Adrenal gland (tissue), 12 donors: ENCODE measurements around the gene COL6A2. TPM values are rescaled to one million over a fixed set of nuclear protein-coding genes. Genes with fewer than 3 reads are reported as not detected.

Experiments used
- DNase-seq, 7 donors: peaks; one replicate each; pipeline ENCODE4 v3.0.0-alpha.2; 2019 to 2020
- H3K27ac ChIP-seq, 5 donors: fragments of 200-600 bp; sonication (generic) in 4 of 5; 1 replicate in 3 of 5; 2 replicates in 2 of 5; pipeline versions ENCODE4 v1.5.1 to v1.8.0; 2016 to 2020; ENCODE audit warnings: mild to moderate bottlenecking in 1 of 5
- H3K27me3 ChIP-seq: fragments of 200-600 bp; 2 replicates; pipeline ENCODE4 v1.8.0; 2021
- H3K36me3 ChIP-seq, 2 donors: fragments of 200-600 bp; replicated peaks in 1 of 2; 1 replicate in 1 of 2; 2 replicates in 1 of 2; pipeline versions ENCODE4 v1.5.1 to v1.8.0; 2018 to 2022
- H3K4me1 ChIP-seq, 2 donors: fragments of 200-600 bp; replicated peaks in 1 of 2; 1 replicate in 1 of 2; 2 replicates in 1 of 2; pipeline versions ENCODE4 v1.5.1 to v1.8.0; 2018 to 2021
- H3K4me3 ChIP-seq, 4 donors: fragments of 200-600 bp; sonication (generic) in 3 of 4; one replicate each; pipeline ENCODE4 v1.5.1; 2016 to 2018
- H3K9me3 ChIP-seq, 3 donors: fragments of 200-600 bp; sonication (generic) in 1 of 3; replicated peaks in 1 of 3; 1 replicate in 2 of 3; 2 replicates in 1 of 3; pipeline versions ENCODE4 v1.5.1 to v1.8.0; 2016 to 2021
- POLR2A ChIP-seq, 2 donors: fragments of 450-650 bp; IDR thresholded peaks; one replicate each; pipeline ENCODE4 v1.6.1; 2017; ENCODE audit warnings: antibody characterized with exemption in 2 of 2, mild to moderate bottlenecking in 2 of 2, moderate library complexity in 1 of 2
- WGBS, 4 donors: extraction: QIAGEN DNeasy Blood & Tissue Kit in 2 of 4; methylation state at CpG; one replicate each; pipeline versions ENCODE4 v1.1.5 to v1.1.7; 2013 to 2017; 5-methylcytosine and 5-hydroxymethylcytosine counted together
- intact Hi-C, 2 donors: fragments of 100-400 bp; cut with DNase I; formaldehyde crosslinking; loops; one replicate each; pipeline versions ENCODE4 v1.14.1 to v1.15.0; 2022 to 2023
- polyA plus RNA-seq, 3 donors: library from polyadenylated mRNA; stranded (reverse); fragments of 200-250 nt in 2 of 3; fragments of 350-450 nt in 1 of 3; fragmentation: Illumina TruSeq in 1 of 3; extraction: RNeasy Lipid Tissue Mini Kit (QIAGEN cat#74804) in 1 of 3; gene quantifications; one replicate each; pipeline ENCODE4 v1.2.3, GENCODE V29; 2013 to 2014
- total RNA-seq, 9 donors: library from RNA; depleted of rRNA in 4 of 9; stranded (reverse); fragments of >200 nt in 4 of 9; fragments of 120-200 nt in 1 of 9; fragmentation: NEBNext Ultra II Directional in 1 of 9; extraction: Animal tissue kit (Norgen Biotek cat#: 25700) in 1 of 9; gene quantifications; one replicate each; pipeline versions ENCODE4 v1.1.0 to v1.2.4, GENCODE V29; 2013 to 2023
- TF ChIP-seq, protein P1 (sequence below), 6 experiments: fragments of 450-650 bp in 4 of 6; fragments of 200-600 bp in 2 of 6; sonication (generic) in 1 of 6; IDR thresholded peaks; 1 replicate in 5 of 6; 2 replicates in 1 of 6; pipeline versions ENCODE4 v1.5.1 to v1.8.0; 2016 to 2021; ENCODE audit warnings: antibody characterized with exemption in 6 of 6, mild to moderate bottlenecking in 2 of 6, moderate library complexity in 1 of 6
- donor health status: healthy with polysubstance abuse.
- donor health status: Bipolar disorder and iron deficiency.
- donor health status: DM: yes; HTN: yes; CAD: no.
- donor health status: DM: no; HTN: no; CAD: no.
- donor health status: DM: no; HTN: no; CAD: no.
- donor health status: DM: yes; HTN: yes; CAD: no.

Gene COL6A2
- total and polyA plus RNA-seq, 12 donors, result 19.0 to 543 (median 181) TPM

DNA sequence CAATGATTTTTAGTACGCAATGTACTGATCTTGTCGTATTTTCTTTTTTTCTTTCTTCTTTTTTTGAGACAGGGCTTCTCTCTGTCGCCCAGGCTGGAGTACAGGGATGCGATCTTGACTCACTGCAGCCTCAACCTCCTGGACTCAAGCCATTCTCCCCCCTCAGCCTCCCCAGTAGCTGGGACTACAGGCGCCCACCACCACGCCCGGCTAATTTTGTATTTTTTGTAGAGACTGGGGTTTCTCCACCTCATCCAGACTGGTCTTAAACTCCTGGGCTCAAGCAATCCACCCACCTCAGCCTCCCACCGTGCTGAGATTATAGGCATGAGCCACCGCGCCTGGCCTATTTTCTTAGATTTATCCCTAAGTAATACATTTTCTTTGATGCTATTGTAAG lies 43.9 kb upstream of the COL6A2 start:
- intact Hi-C loops, result no loop called here
- no peak for DNase-seq
- peaks cover 8 to 17% of the 10 kb centered on the region in 2 donors for H3K4me1 ChIP-seq
- H3K9me3 ChIP-seq, result no peaks in the 10 kb centered on the region
- TF ChIP-seq, protein P1, sequence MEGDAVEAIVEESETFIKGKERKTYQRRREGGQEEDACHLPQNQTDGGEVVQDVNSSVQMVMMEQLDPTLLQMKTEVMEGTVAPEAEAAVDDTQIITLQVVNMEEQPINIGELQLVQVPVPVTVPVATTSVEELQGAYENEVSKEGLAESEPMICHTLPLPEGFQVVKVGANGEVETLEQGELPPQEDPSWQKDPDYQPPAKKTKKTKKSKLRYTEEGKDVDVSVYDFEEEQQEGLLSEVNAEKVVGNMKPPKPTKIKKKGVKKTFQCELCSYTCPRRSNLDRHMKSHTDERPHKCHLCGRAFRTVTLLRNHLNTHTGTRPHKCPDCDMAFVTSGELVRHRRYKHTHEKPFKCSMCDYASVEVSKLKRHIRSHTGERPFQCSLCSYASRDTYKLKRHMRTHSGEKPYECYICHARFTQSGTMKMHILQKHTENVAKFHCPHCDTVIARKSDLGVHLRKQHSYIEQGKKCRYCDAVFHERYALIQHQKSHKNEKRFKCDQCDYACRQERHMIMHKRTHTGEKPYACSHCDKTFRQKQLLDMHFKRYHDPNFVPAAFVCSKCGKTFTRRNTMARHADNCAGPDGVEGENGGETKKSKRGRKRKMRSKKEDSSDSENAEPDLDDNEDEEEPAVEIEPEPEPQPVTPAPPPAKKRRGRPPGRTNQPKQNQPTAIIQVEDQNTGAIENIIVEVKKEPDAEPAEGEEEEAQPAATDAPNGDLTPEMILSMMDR (IDR thresholded peaks at IDR 0.05), result no peak
- TF ChIP-seq POLR2A (IDR thresholded peaks at IDR 0.05), result no peak
- no peak overlapping the region for H3K27ac ChIP-seq
- 83 to 93% (median 89%) methylated on average over 10 of the region's 10 CpGs for WGBS, 4 donors
- H3K4me3 ChIP-seq, result no peak overlapping the region
- H3K27me3 ChIP-seq, result no peaks in the 10 kb centered on the region
- H3K36me3 ChIP-seq, result no peaks in the 10 kb centered on the region

DNA sequence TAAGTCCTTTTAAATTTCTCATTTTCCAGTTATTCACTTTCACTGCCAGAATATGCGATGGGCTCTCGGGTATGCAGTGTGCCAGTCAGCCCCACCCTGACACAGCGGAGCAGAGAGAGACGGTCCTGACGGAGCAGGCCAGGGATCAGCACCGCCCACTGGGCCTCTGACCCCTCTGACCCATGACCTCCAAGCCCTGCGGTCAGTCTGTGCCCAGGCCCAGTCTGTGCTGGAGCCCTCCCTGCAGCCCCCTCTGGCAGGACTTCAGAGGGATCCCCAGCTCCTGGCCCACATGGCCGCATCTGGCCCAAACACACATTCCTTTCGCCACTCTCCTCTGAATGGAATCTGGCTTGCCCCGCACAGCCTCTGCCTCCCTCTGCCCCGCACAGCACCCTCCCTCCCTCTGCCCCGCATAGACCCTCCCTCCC lies 43.4 kb upstream of the COL6A2 start:
- Histone ChIP-seq H3K4me3 (no peak overlapping the region), H3K27me3 (no peaks in the 10 kb centered on the region), H3K27ac (peak overlapping the region in 1 of 5 donors; percentile 77), H3K36me3 (no peaks in the 10 kb centered on the region), H3K4me1 (peaks cover 8 to 17% of the 10 kb centered on the region in 2 donors), H3K9me3 (no peaks in the 10 kb centered on the region)
- intact Hi-C loops, result no loop called here
- TF ChIP-seq, protein P1 (IDR thresholded peaks at IDR 0.05), result no peak
- TF ChIP-seq POLR2A (IDR thresholded peaks at IDR 0.05), result no peak
- WGBS, 4 donors, result 56 to 75% (median 66%) methylated on average over 11 to 12 of the region's 12 CpGs
- peak in 1 of 7 donors; percentile 50 for DNase-seq

DNA sequence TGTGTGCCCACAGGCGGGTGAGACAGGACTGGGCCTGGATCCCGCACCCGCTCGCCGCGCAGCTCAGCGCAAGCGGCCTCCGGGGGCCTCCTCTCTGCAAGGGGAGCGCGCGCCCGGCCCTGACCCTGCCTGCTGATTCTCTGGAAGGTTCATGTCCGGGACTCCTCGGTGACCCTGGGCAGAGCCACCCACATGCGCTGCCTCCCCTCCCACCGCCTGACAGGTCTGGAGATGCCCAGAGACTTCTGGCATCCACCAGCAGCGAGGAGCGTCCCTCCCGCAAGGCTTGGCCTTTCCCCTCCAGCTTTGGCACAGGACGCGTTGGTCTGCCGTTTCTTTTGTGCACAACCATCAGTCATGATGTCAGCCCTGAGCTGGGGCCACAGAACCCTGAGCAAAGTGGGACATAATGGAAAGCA lies 42.0 kb upstream of the COL6A2 start:
- Histone ChIP-seq H3K27ac (peak overlapping the region in 3 of 5 donors; percentile 52 to 83 (median 77)), H3K27me3 (no peaks in the 10 kb centered on the region), H3K4me1 (peaks cover 8 to 17% of the 10 kb centered on the region in 2 donors), H3K4me3 (no peak overlapping the region), H3K9me3 (no peaks in the 10 kb centered on the region), H3K36me3 (no peaks in the 10 kb centered on the region)
- DNase-seq, result peak in 3 of 7 donors; percentile 39 to 57 (median 53)
- intact Hi-C loops, result no loop called here
- 23 to 60% (median 41%) methylated on average over 4 to 23 of the region's 23 CpGs for WGBS, 4 donors
- TF ChIP-seq POLR2A (IDR thresholded peaks at IDR 0.05), result no peak
- TF ChIP-seq, protein P1 (IDR thresholded peaks at IDR 0.05), result no peak

DNA sequence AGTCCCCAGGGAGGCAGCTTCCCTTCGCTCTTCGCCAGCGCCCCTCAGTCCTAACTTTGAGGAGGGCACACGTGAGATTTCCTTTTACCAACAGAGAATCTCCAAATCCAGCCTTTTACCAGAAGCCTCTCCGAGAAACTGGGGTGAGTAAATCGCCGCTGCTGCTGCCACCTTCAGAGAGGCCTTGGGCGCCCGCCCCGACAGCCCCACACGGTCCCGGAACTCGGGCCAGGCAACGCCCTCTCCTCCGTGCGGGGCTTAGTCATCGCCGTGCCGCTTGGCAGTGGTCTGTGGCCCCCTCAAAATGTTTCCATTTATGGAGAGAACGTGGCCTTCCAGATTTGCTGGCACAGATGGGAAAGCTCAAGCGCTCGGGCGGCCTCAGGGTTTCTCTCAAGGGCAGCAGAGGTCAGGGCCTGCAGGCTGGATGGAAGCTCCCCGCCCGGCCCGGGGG lies 41.4 kb upstream of the COL6A2 start:
- 27 to 30% (median 28%) methylated on average over 7 to 26 of the region's 26 CpGs for WGBS, 4 donors

More for the DNA sequence above, 41.4 kb upstream of the COL6A2 start:
- Histone ChIP-seq H3K36me3 (no peaks in the 10 kb centered on the region), H3K27ac (peak overlapping the region in 4 of 5 donors; percentile 32 to 83 (median 64)), H3K9me3 (no peaks in the 10 kb centered on the region), H3K27me3 (no peaks in the 10 kb centered on the region), H3K4me1 (peaks cover 8 to 17% of the 10 kb centered on the region in 2 donors), H3K4me3 (no peak overlapping the region)
- TF ChIP-seq POLR2A (IDR thresholded peaks at IDR 0.05), result no peak
- TF ChIP-seq, protein P1 (IDR thresholded peaks at IDR 0.05), result no peak
- peak; percentile 66 to 87 (median 72) for DNase-seq
- intact Hi-C loops, result no loop called here
